Endothelial cell of umbilical vein (primary cell): ENCODE measurements around the gene PRR5. TPM values are rescaled to one million over a fixed set of nuclear protein-coding genes. Genes with fewer than 3 reads are reported as not detected.

Source experiments
- BruUV-seq: library from RNA; stranded (reverse); fragments of 400-500 nt; replicated peaks from 2 replicates; lab custom pipeline; 2021; lab: Mats Ljungman, UMichigan
- CTCF ChIA-PET: fragments of 300-600, 350-600 bp; sonication (Branson Sonifier 250); formaldehyde crosslinking; loops from one replicate; lab custom pipeline; 2021; ENCODE audit warnings: antibody characterized with exemption, inconsistent platforms; lab: Charles Lee
- POLR2A ChIA-PET: fragments of 300-600, 350-600 bp; sonication (Branson Sonifier 250); formaldehyde crosslinking; loops from one replicate; lab custom pipeline; 2021; ENCODE audit warnings: antibody characterized with exemption, inconsistent platforms; lab: Charles Lee
- DNase-seq: peaks from one replicate; pipeline ENCODE4 v3.0.0-alpha.2; 2011; ENCODE audit warnings: low read depth, low spot score
- FAIRE-seq: peaks from 2 replicates; lab custom pipeline; 2011; peaks lifted over from hg19 to GRCh38; lab: Jason Lieb, UNC
- H2AFZ ChIP-seq: 2 replicates; pipeline ENCODE4 v1.6.0; 2012; ENCODE audit warnings: low read depth, low read length, control low read depth, inconsistent platforms
- H3K27ac ChIP-seq: 2 replicates; pipeline ENCODE4 v1.5.1; 2011; ENCODE audit warnings: low read depth, mild to moderate bottlenecking, control low read depth, low read length, moderate library complexity; ENCODE audit not compliant: insufficient read depth
- H3K27me3 ChIP-seq, 2 experiments: 2 replicates each; pipeline versions ENCODE4 v1.6.0 to v1.6.1; 2011; ENCODE audit warnings: low read length in 2 of 2, mixed read lengths in 1 of 2; ENCODE audit not compliant: control insufficient read depth in 2 of 2, insufficient read depth in 2 of 2
- H3K36me3 ChIP-seq, 2 experiments: 2 replicates in 1 of 2; 3 replicates in 1 of 2; pipeline ENCODE4 v1.5.1; 2011; ENCODE audit warnings: low read length in 2 of 2, mild to moderate bottlenecking in 1 of 2, moderate library complexity in 1 of 2; ENCODE audit not compliant: control insufficient read depth in 2 of 2, insufficient read depth in 2 of 2; ENCODE audit errors: extremely low read depth in 1 of 2
- H3K4me1 ChIP-seq: 3 replicates; pipeline ENCODE4 v1.5.1; 2011; ENCODE audit warnings: mild to moderate bottlenecking, low read length; ENCODE audit not compliant: control insufficient read depth, insufficient read depth; ENCODE audit errors: extremely low read depth
- H3K4me2 ChIP-seq: 2 replicates; pipeline ENCODE4 v1.6.1; 2011; ENCODE audit warnings: low read length, control low read depth, mixed read lengths; ENCODE audit not compliant: insufficient read depth
- H3K4me3 ChIP-seq, 3 experiments: fragments of 200-600 bp in 1 of 3; sonication (generic), shearing (Covaris generic) in 1 of 3; replicated peaks in 1 of 3; 2 replicates each; pipeline ENCODE4 v1.5.1; 2011 to 2016; ENCODE audit warnings: control low read depth in 3 of 3, low read length in 3 of 3, mild to moderate bottlenecking in 2 of 3, inconsistent platforms in 1 of 3, low read depth in 1 of 3, moderate library complexity in 1 of 3; ENCODE audit not compliant: insufficient read depth in 1 of 3
- H3K79me2 ChIP-seq: 2 replicates; pipeline ENCODE4 v1.6.0; 2012; ENCODE audit warnings: low read length, inconsistent platforms; ENCODE audit not compliant: control insufficient read depth, insufficient read depth
- H3K9ac ChIP-seq: replicated peaks from 2 replicates; pipeline ENCODE3; 2011; ENCODE audit warnings: low read length, control low read depth; ENCODE audit not compliant: insufficient read depth; ENCODE audit errors: extremely low read depth
- H3K9me1 ChIP-seq: replicated peaks from 3 replicates; pipeline ENCODE4 v1.6.0; 2011; ENCODE audit warnings: mild to moderate bottlenecking, low read length; ENCODE audit not compliant: control insufficient read depth, insufficient read depth; ENCODE audit errors: extremely low read depth
- H3K9me3 ChIP-seq: replicated peaks from 2 replicates; pipeline ENCODE4 v1.5.1; 2012; ENCODE audit warnings: low read length, inconsistent platforms; ENCODE audit not compliant: control insufficient read depth, insufficient read depth
- H4K20me1 ChIP-seq: replicated peaks from 2 replicates; pipeline ENCODE3; 2011; ENCODE audit warnings: mild to moderate bottlenecking, low read length; ENCODE audit not compliant: control insufficient read depth, insufficient read depth; ENCODE audit errors: extremely low read depth
- EZH2 ChIP-seq: IDR thresholded peaks from 2 replicates; pipeline ENCODE4 v1.6.1; 2012; ENCODE audit warnings: borderline replicate concordance, low read depth, mild to moderate bottlenecking, moderate library complexity, low read length, inconsistent platforms; ENCODE audit not compliant: severe bottlenecking
- FOS ChIP-seq: IDR thresholded peaks from 2 replicates; pipeline ENCODE4 v1.6.1; 2011; ENCODE audit warnings: mild to moderate bottlenecking, low read length, moderate library complexity, borderline replicate concordance; ENCODE audit not compliant: insufficient read depth
- GATA2 ChIP-seq: IDR thresholded peaks from 2 replicates; pipeline ENCODE4 v1.7.0; 2011; ENCODE audit warnings: low read depth, mild to moderate bottlenecking, moderate library complexity, mixed read lengths, low read length; ENCODE audit not compliant: insufficient read length, insufficient read depth
- JUN ChIP-seq: IDR thresholded peaks from 2 replicates; pipeline ENCODE4 v1.6.1; 2011; ENCODE audit warnings: borderline replicate concordance, low read depth; ENCODE audit not compliant: insufficient read length, insufficient read depth
- MYC ChIP-seq: IDR thresholded peaks from one replicate; pipeline ENCODE4 v1.6.1; 2011; ENCODE audit warnings: mild to moderate bottlenecking, low read depth, low read length
- POLR2A ChIP-seq: IDR thresholded peaks from 2 replicates; pipeline ENCODE4 v1.6.1; 2012; ENCODE audit warnings: low read depth, mild to moderate bottlenecking, control low read depth, low read length
- POLR2AphosphoS5 ChIP-seq: IDR thresholded peaks from 2 replicates; pipeline ENCODE4 v1.6.1; 2012; ENCODE audit warnings: low read depth, mild to moderate bottlenecking, control low read depth, low read length, moderate library complexity; ENCODE audit not compliant: insufficient read depth
- dilution Hi-C: fragments of 300-500 bp; cut with MboI; formaldehyde crosslinking; loops from one replicate; pipeline ENCODE4 v1.15.0; 2019; ENCODE audit warnings: low sequenced_read_pairs; ENCODE audit not compliant: extremely low pct_ligation_motif_present
- intact Hi-C: fragments of 100-400 bp; cut with micrococcal nuclease; formaldehyde crosslinking; loops from one replicate; pipeline ENCODE4 v1.10.0; 2022
- polyA plus RNA-seq, 4 experiments: library from polyadenylated mRNA; depleted of rRNA in 3 of 4; stranded (reverse) in 3 of 4; unstranded in 1 of 4; fragments of >200 nt; gene quantifications; 2 replicates each; pipeline versions ENCODE4 v1.2.1 to v1.2.3, GENCODE V29; 2011 to 2012; ENCODE audit warnings: missing spikeins in 1 of 4
- total RNA-seq: library from RNA; stranded (reverse); gene quantifications from 2 replicates; pipeline ENCODE4 v1.2.3, GENCODE V29; 2021
- TF ChIP-seq, protein P1 (sequence below), 2 donors: IDR thresholded peaks; 1 replicate in 1 of 2; 2 replicates in 1 of 2; pipeline ENCODE4 v1.5.1; 2011; ENCODE audit warnings: low read length in 2 of 2, mild to moderate bottlenecking in 2 of 2, moderate library complexity in 2 of 2, control low read depth in 1 of 2, inconsistent platforms in 1 of 2, low read depth in 1 of 2; ENCODE audit not compliant: insufficient read depth in 1 of 2; ENCODE audit errors: extremely low read depth in 1 of 2
- TF ChIP-seq, protein P2 (sequence below): IDR thresholded peaks from 2 replicates; pipeline ENCODE4 v1.6.1; 2011; ENCODE audit not compliant: insufficient read depth, insufficient read length

The PRR5 gene
- total and polyA plus RNA-seq, 2 donors (not counting 3 experiments of a cell fraction or from before 2014, with no cell fraction given), result 4.3 to 9.0 TPM

DNA sequence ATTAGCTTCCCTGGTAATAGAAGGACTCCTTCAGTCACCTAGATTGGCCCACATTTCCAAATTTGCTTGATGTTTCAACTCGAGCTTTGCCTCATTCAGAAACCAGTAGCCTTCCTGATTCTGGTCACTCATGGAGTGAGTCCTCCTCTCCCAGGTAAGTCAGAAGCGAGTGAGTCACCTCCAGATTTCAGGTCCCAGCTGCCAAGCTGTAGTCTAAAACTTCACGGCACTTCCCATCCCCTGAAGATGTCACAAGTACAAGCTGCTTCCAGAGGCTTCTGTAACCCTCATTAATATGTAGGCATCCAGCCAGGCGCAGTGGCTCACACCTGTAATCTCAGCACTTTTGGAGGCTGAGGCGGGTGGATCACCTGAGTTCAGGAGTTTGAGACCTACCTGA is 73.9 kb downstream of the PRR5 start:
- dilution Hi-C loops, result no loop called here
- no peaks in the 10 kb centered on the region for H3K36me3 ChIP-seq
- H3K4me1 ChIP-seq, result no peaks in the 10 kb centered on the region
- FAIRE-seq, result no peak
- POLR2A ChIA-PET, result no interaction called here
- no peaks in the 10 kb centered on the region for H3K79me2 ChIP-seq
- no peak for DNase-seq
- H3K9me3 ChIP-seq, result no peaks in the 10 kb centered on the region
- TF ChIP-seq MYC, result no peak
- no peak for TF ChIP-seq JUN
- TF ChIP-seq POLR2AphosphoS5, result no peak
- TF ChIP-seq FOS, result no peak
- TF ChIP-seq, protein P1, sequence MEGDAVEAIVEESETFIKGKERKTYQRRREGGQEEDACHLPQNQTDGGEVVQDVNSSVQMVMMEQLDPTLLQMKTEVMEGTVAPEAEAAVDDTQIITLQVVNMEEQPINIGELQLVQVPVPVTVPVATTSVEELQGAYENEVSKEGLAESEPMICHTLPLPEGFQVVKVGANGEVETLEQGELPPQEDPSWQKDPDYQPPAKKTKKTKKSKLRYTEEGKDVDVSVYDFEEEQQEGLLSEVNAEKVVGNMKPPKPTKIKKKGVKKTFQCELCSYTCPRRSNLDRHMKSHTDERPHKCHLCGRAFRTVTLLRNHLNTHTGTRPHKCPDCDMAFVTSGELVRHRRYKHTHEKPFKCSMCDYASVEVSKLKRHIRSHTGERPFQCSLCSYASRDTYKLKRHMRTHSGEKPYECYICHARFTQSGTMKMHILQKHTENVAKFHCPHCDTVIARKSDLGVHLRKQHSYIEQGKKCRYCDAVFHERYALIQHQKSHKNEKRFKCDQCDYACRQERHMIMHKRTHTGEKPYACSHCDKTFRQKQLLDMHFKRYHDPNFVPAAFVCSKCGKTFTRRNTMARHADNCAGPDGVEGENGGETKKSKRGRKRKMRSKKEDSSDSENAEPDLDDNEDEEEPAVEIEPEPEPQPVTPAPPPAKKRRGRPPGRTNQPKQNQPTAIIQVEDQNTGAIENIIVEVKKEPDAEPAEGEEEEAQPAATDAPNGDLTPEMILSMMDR (IDR thresholded peaks at IDR 0.05; ENCODE audit: extremely low read depth in 1 of 2, insufficient read depth in 1 of 2, low read depth in 1 of 2, low read length in 2 of 2), result no peak
- TF ChIP-seq POLR2A, result no peak
- TF ChIP-seq, protein P2, sequence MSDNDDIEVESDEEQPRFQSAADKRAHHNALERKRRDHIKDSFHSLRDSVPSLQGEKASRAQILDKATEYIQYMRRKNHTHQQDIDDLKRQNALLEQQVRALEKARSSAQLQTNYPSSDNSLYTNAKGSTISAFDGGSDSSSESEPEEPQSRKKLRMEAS, result no peak
- TF ChIP-seq GATA2, result no peak
- TF ChIP-seq EZH2, result no peak
- H3K4me3 ChIP-seq, result no peak overlapping the region
- no TSS peak for BruUV-seq
- H4K20me1 ChIP-seq, result no peaks in the 10 kb centered on the region
- H2AFZ ChIP-seq, result no peak overlapping the region
- no peaks in the 10 kb centered on the region for H3K27me3 ChIP-seq
- CTCF ChIA-PET, result no interaction called here
- intact Hi-C loops, result no loop called here
- no peak overlapping the region for H3K9ac ChIP-seq
- H3K9me1 ChIP-seq, result no peaks in the 10 kb centered on the region
- no peak overlapping the region for H3K27ac ChIP-seq
- no peak overlapping the region for H3K4me2 ChIP-seq
